HG03558 (cell line): Measurements from ENCODE around the gene FCHSD2.
"Not testable (repeated sequence)": the region's sequence is repeated elsewhere in the genome, so short reads cannot be mapped to it uniquely, and the experiment has no call there.

Source experiments
- ATAC-seq: cut with Tn5 transposase; IDR thresholded peaks from one replicate; pipeline ENCODE4 v1.9.1; 2021; ENCODE audit warnings: moderate number of reproducible peaks; ENCODE audit not compliant: unreplicated experiment; ENCODE audit errors: extremely low read depth

The FCHSD2 gene

DNA sequence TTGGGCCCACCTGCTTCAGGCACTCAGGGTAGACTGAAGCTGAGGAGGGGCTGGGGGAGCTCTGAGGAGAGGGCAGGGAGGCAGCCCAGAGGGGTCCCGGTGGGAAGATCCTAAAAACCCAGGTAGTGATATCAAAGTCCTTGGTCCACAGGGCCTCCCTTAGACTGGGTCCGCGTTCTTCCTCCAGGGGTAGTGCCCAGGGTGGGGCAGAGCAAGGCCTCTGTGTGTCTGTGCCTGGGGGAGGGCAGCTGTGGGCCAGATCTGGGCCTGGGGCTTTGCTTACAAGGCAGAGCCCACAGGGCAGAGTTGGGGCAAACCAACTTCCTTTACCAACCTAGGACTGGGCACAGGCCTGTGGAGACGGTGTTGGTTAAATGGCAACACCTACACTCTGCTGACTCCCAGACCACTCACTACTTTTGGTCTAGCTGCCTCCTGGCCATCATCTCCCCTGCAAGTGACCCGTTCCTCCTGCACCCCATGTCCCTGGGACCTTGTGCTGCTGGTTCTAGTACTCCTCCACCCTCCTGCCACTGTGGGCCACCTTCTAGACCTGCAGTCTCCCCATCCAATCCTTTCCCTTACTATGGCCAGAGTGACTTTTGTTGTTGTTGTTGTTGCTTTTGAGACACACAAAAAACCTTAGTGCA is 312.1 kb downstream of the FCHSD2 start:
- no peak for ATAC-seq

GRCh38 chr11:72829178-72829577 is 312.9 kb downstream of the FCHSD2 start:
- no peak for ATAC-seq

DNA sequence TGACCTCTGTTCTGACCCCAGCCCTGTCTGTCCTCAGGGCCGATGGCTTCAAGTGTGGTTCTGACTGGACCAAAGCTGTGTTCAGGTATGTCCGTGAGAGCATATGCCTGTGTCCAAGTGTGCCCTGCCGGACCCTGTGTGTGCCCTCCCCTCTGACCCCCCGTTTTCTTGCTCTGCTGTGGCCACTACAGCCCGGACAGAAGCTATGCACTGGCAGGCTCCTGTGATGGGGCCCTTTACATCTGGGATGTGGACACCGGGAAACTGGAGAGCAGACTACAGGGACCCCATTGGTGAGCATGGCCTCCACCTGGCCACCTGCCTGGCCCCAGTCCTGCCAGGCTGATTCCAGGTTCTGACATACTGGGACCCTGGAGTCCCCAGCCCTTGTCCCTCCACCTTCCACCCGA is 313.4 kb downstream of the FCHSD2 start:
- no peak for ATAC-seq

GRCh38 chr11:72828081-72828567 is 314.0 kb downstream of the FCHSD2 start:
- no peak for ATAC-seq

DNA sequence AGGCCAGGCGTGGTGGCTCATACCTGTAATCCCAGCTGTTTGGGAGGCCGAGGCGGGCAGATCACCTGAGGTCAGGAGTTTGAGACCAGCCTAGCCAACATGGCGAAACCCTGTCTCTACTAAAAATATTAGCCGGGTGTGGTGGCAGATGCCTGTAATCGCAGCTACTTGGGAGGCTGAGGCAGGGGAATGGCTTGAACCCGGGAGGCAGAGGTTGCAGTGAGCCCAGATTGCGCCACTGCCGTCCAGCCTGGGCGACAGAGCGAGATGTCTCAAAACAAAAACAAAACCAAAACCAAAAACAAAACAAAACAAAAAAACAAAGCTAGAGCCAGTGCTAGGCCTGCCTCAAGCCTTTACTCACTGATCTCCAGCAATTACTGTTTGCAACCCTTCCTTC is 314.5 kb downstream of the FCHSD2 start:
- not testable (repeated sequence) for ATAC-seq

DNA sequence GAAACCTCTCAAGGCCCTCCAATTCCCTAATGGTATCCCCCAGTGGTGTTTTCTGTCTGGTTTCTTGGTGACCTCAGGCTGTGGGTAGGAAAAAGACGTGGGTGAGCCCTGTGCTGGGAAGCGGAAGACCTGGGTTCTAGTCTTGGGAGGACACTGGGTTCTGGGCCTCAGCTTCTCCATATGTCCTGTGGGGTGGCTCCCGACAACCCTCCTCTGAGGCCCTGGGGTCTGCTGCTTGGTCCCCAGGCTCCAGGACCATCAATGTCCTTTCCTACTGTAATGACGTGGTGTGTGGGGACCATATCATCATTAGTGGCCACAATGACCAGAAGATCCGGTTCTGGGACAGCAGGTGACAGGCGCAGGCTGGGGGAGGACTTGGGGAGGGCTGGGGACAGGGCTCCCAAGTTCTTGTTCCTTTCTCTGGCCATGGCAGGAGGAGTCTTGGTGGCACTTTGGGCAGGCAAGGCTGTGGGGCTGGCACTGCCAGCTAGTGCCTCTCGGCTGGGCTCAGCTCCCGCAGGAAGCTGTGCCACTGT is 315.1 kb downstream of the FCHSD2 start:
- ATAC-seq, result no peak

- ATAC-seq, result no peak
Measured at GRCh38 chr11:72826191-72826941, 315.8 kb downstream of the FCHSD2 start.

GRCh38 chr11:72825661-72826060 is 316.5 kb downstream of the FCHSD2 start:
- ATAC-seq, result no peak

DNA sequence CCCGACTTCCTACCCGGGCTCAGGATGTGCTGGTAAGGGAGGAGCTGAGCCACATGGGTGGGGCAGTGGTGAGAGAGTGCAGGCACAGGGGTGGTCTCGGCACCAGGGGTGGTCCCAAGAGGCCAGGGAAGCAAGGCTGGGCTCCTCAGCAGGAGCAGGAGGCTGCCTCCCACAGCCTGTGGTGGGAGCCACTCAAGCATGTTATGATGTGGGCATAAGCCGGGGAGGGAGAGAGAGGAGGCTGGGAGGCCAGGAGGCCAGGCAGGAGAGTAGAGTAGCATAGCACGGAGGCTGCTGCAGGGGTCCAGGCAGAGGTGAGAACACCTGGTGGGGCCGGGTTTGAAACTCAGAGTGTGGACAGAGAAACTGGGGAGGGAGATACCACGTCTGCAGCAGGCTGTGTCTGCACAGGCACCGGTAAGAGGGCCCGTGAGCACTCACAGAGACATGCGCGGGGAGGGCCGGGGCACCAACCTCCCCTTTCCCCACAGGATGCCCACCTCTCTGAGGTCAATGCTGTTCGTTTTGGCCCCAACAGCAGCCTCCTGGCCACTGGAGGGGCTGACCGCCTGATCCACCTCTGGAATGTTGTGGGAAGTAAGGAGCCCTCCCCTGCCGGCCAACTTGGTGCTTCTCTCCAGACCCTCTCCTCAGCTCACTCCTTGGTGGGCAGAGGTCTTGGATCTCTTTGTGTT is 317.2 kb downstream of the FCHSD2 start:
- ATAC-seq, result no peak

GRCh38 chr11:72824020-72824419 is 318.1 kb downstream of the FCHSD2 start:
- ATAC-seq, result no peak

DNA sequence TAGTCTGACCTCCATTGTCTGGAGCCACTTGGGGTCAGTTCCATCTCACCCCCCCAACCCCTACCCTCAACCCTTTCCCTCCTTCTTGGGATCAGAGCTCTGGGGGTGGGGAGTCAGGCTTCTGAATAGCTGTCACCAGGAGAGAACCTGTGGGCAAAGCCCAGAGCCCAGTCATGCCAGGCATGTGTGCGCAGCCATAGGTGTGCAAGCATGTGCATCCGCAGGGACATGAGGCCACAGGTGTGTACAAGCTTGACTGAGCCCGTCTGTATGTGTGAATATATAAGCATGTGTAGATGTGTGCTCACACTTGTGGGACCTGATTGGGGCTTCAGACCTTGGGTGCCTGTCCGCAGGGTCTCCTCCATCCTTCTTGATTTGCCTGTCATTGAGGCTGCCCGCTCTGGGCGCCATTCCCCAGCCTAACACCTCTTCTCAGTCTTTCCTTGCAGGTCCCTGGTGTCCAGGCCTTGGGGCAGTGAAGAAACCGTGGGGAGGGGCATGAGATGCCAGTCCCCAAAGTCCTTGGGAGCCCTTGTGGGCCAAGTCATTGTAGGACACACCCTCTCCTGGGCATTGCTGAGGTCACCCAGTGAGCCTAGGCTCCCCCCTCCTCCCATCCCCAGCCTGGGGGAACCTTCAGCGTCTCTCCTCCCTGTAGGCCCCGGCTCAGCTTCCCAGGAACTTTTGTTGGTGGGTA is 318.9 kb downstream of the FCHSD2 start:
- no peak for ATAC-seq

- ATAC-seq, result peak; percentile 43
Measured at GRCh38 chr11:72821920-72822799, 320.0 kb downstream of the FCHSD2 start.

- ATAC-seq, result no peak
Measured at GRCh38 chr11:72821221-72821919, 320.7 kb downstream of the FCHSD2 start.

DNA sequence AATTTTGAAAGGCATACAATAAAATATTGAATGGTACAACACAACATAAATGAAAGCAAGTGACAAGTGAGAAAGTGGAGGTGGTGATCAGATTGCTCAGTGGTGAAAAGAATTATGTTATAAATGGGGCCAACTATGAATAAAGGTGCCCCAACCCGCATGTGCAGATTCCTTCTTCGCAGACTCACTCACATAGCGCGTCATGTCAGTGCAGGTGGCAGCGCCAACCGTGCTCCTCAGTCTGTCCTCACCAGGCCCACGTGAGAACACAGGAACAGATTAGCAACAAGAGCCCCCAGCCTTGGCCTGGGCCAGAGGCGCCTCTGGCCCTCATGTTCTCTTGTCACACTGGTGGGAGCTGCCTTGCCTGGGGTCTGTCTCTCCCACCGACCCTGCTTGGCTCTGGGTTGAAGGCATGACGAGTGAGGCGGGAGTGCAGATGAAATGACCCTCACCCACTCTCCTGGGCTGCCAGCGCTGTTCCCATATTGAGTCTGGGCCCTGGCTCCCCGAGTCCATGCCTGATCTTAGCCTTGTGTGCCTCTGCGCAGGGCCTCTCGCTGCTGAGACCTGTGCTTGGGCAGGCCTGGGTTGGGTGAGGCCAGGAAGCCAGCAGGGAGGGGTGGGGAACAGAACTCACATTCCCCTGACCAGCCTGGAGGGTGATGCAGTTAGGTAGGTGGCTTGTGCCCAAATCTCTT is 321.5 kb downstream of the FCHSD2 start:
- no peak for ATAC-seq

DNA sequence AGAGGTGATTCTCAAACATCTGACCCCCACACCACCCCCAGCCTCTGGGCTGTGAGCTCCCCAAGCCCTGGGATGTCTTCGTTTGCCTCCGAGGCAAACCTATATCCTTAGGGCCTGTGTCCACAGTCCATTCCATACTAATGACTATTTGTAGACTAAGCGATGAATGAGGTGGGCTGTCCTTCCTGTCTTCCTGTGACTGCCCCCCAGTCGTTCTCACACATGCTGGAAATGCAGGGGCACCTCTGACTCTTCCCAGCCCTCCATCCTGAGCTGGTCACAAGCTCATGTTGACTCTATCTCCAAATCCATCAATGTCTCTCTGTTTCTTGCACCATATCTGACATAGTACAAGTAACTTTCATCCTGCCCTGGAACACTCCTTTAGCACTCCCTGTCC is 323.1 kb downstream of the FCHSD2 start:
- no peak for ATAC-seq

GRCh38 chr11:72817966-72818365 is 324.2 kb downstream of the FCHSD2 start:
- ATAC-seq, result no peak

DNA sequence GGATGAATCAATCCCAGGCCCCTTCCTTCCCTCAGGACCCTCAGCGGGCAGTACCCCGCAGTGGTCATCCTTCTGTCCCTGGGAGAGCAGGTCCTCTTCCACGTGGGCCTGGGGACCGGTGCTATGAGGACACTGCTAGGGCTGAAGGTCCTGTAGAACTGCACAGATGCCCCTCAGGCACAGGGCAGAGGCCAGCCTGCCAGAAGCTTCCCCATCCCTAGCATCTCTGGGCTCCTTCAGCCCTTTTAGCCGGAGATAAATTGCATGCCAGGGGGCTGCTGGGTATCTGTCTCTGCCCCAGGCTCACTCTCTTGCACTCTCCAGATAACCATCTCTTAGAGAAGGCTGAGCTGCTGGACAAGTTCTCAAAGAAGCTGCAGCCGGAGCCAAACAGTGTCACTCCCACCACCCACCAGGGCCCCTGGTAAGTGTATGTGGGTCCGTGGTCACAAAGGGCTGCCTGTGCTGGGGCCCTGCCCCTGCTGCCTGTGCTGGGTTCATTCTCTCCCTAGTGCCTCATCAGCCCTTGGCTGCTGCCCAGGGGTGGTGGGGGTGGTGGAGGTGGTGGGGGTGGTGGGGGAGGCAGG is 325.6 kb downstream of the FCHSD2 start:
- ATAC-seq, result no peak

DNA sequence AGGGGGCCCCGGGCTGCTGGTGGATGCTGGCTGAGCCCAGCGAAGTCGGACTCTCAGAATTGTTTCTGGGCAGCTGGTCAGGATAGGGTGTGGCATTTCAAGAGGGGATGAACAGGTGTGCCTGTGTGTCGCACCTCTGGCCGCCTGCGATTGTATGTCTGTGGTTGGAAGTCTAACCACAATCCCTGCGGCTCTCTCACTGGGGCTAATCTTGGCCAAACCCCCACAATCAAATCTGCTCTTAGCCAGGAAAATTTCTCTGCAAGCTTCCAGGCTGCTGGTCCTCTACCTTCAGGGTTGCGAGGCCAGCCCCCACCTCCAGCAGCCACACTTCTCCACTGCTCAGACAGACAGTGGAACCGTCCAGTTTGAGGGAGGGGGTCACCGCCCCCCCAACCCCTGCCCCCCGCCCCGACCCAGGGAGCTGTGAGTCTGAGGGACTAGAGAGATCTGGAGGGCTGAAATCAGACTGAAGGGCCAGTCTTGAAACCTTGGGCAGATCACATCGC is 327.0 kb downstream of the FCHSD2 start:
- ATAC-seq, result no peak
